SK-N-SH treated with all-trans-retinoic acid at 6 μM for 48 hours (cell line): ENCODE results near the gene MRGPRE.

Experiments
- ARNTL ChIP-seq: fragments of 450-650 bp; formaldehyde crosslinking; IDR thresholded peaks from 2 replicates; pipeline ENCODE4 v1.5.0; 2020; ENCODE audit warnings: low read depth, mild to moderate bottlenecking, moderate library complexity, borderline replicate concordance
- CSRNP3 ChIP-seq: fragments of 250-450 bp; sonication (Bioruptor Pico); IDR thresholded peaks from 2 replicates; pipeline ENCODE4 v1.5.1; 2021; ENCODE audit warnings: mild to moderate bottlenecking, moderate library complexity

GRCh38 chr11:3177931-3178330, 54.3 kb downstream of the MRGPRE start:
- no peak for TF ChIP-seq ARNTL
- no peak for TF ChIP-seq CSRNP3 (CRISPR knock-in tag)
